K562 (cell line): Measurements from ENCODE around the gene C1orf198. TPM values are rescaled to one million over a fixed set of nuclear protein-coding genes. Genes with fewer than 3 reads are reported as not detected.

Experiments
- ATAC-seq: fragments of 200-7000 bp; cut with Tn5 transposase; 3 replicates; pipeline ENCODE4 v1.9.1; 2020; ENCODE audit warnings: moderate library complexity
- BruUV-seq: library from RNA; stranded (reverse); fragments of 400-500 nt; replicated peaks from 2 replicates; lab custom pipeline; 2021; lab: Mats Ljungman, UMichigan
- CTCF ChIA-PET: fragments of 300-600 bp; formaldehyde crosslinking; extraction: SDS; loops from one replicate; lab custom pipeline; 2021; ENCODE audit warnings: low intra/inter-chr PET ratio; lab: Yijun Ruan, JAX
- POLR2A ChIA-PET: fragments of 300-600, 350-650 bp; sonication (Branson Sonifier 250); formaldehyde crosslinking; extraction: SDS; loops from one replicate; lab custom pipeline; 2021; ENCODE audit warnings: antibody characterized with exemption, inconsistent platforms; lab: Yijun Ruan, JAX
- DNase-seq, 4 experiments: peaks; one replicate each; pipeline versions ENCODE4 v3.0.0 to v3.0.0-alpha.2; 2011 to 2018; ENCODE audit warnings: low spot score in 3 of 4, mixed read lengths in 3 of 4; ENCODE audit errors: extremely low read depth in 1 of 4
- FAIRE-seq: peaks from 2 replicates; lab custom pipeline; 2011; peaks lifted over from hg19 to GRCh38; lab: Jason Lieb, UNC
- H2AFZ ChIP-seq: 2 replicates; pipeline ENCODE4 v1.6.0; 2011; ENCODE audit warnings: low read depth, low read length, control low read depth, inconsistent platforms
- H3K27ac ChIP-seq: fragments of 200-600 bp; 3 replicates; pipeline ENCODE4 v1.8.0; 2011; ENCODE audit warnings: low read depth, mild to moderate bottlenecking, control low read depth, inconsistent platforms, low read length, moderate library complexity, mixed read lengths; ENCODE audit errors: extremely low read depth
- H3K27me3 ChIP-seq, 2 experiments: fragments of 300-600 bp in 1 of 2; 2 replicates in 1 of 2; 3 replicates in 1 of 2; pipeline versions ENCODE4 v1.6.0 to v1.8.0; 2011; ENCODE audit warnings: inconsistent platforms in 2 of 2, low read length in 2 of 2, mild to moderate bottlenecking in 1 of 2, mixed read lengths in 1 of 2, moderate library complexity in 1 of 2; ENCODE audit not compliant: control insufficient read depth in 2 of 2, insufficient read depth in 2 of 2
- H3K36me3 ChIP-seq: fragments of 300-600 bp; 3 replicates; pipeline ENCODE4 v1.8.0; 2011; ENCODE audit warnings: mild to moderate bottlenecking, low read length, inconsistent platforms; ENCODE audit not compliant: control insufficient read depth, insufficient read depth
- H3K4me1 ChIP-seq, 2 experiments: fragments of 200-600 bp in 1 of 2; replicated peaks in 1 of 2; 2 replicates in 1 of 2; 3 replicates in 1 of 2; pipeline versions ENCODE4 v1.5.1 to v1.8.0; 2011; ENCODE audit warnings: inconsistent platforms in 2 of 2, low read length in 2 of 2, mild to moderate bottlenecking in 1 of 2, mixed read lengths in 1 of 2, moderate library complexity in 1 of 2; ENCODE audit not compliant: control insufficient read depth in 2 of 2, insufficient read depth in 2 of 2
- H3K4me2 ChIP-seq: 2 replicates; pipeline ENCODE4 v1.6.1; 2011; ENCODE audit warnings: low read length, control low read depth, inconsistent platforms, mixed read lengths; ENCODE audit not compliant: insufficient read depth
- H3K4me3 ChIP-seq: fragments of 200-600 bp; sonication (generic), shearing (Covaris generic); 2 replicates; pipeline ENCODE4 v1.5.1; 2016; ENCODE audit warnings: control low read depth, inconsistent platforms
- H3K79me2 ChIP-seq: fragments of 200-600 bp; 3 replicates; pipeline ENCODE4 v1.8.0; 2011; ENCODE audit warnings: low read length, inconsistent platforms; ENCODE audit not compliant: control insufficient read depth, insufficient read depth
- H3K9ac ChIP-seq, 2 experiments: 2 replicates each; pipeline versions ENCODE4 v1.6.0 to v1.6.1; 2011; ENCODE audit warnings: low read depth in 2 of 2, low read length in 2 of 2, control low read depth in 1 of 2, inconsistent platforms in 1 of 2, mild to moderate bottlenecking in 1 of 2, mixed read lengths in 1 of 2; ENCODE audit not compliant: insufficient read depth in 1 of 2
- H3K9me1 ChIP-seq: one replicate; pipeline ENCODE4 v1.6.0; 2011; ENCODE audit warnings: inconsistent platforms, mild to moderate bottlenecking, low read length, moderate library complexity; ENCODE audit not compliant: control insufficient read depth, insufficient read depth
- H3K9me3 ChIP-seq: replicated peaks from 2 replicates; pipeline ENCODE4 v1.5.1; 2011; ENCODE audit warnings: low read depth, low read length, inconsistent platforms; ENCODE audit not compliant: control insufficient read depth, insufficient read depth
- H4K20me1 ChIP-seq: replicated peaks from 2 replicates; pipeline ENCODE4 v1.6.1; 2011; ENCODE audit warnings: low read length, inconsistent platforms, mixed read lengths; ENCODE audit not compliant: control insufficient read depth, insufficient read depth
- BRD4 ChIP-seq: fragments of 200-600 bp; sonication (generic); IDR thresholded peaks from 2 replicates; pipeline ENCODE4 v1.6.1; 2017; ENCODE audit warnings: inconsistent platforms
- C11orf30 ChIP-seq: fragments of 450-650 bp; IDR thresholded peaks from 2 replicates; pipeline ENCODE4 v1.6.1; 2016; ENCODE audit warnings: low read depth, mild to moderate bottlenecking
- CLOCK ChIP-seq: fragments of 250-450 bp; sonication (Bioruptor Pico); IDR thresholded peaks from 2 replicates; pipeline ENCODE4 v1.4.0; 2020; ENCODE audit warnings: mild to moderate bottlenecking, moderate library complexity, borderline replicate concordance
- GATAD2A ChIP-seq: fragments of 450-650 bp; IDR thresholded peaks from 2 replicates; pipeline ENCODE4 v1.6.1; 2017
- GTF2F1 ChIP-seq: IDR thresholded peaks from 2 replicates; pipeline ENCODE4 v1.6.1; 2011; ENCODE audit warnings: low read depth, low read length, improper control_type of control experiment
- HDAC2 ChIP-seq: fragments of 450-650 bp; IDR thresholded peaks from 2 replicates; pipeline ENCODE4 v1.6.1; 2016; ENCODE audit warnings: mild to moderate bottlenecking
- MAFF ChIP-seq: IDR thresholded peaks from 2 replicates; pipeline ENCODE4 v1.6.1; 2012; ENCODE audit warnings: low read length, improper control_type of control experiment
- MAFG ChIP-seq: fragments of 450-650 bp; conservative IDR thresholded peaks from 2 replicates; pipeline ENCODE4 v1.6.1; 2016; ENCODE audit warnings: missing genetic modification characterization, missing compliant biosample characterization
- MAFK ChIP-seq: IDR thresholded peaks from 2 replicates; pipeline ENCODE4 v1.6.1; 2011; ENCODE audit warnings: low read length, improper control_type of control experiment
- NFE2L1 ChIP-seq: fragments of 450-650 bp; IDR thresholded peaks from 2 replicates; pipeline ENCODE4 v1.6.1; 2016; ENCODE audit warnings: missing genetic modification characterization, low read depth, mild to moderate bottlenecking, missing compliant biosample characterization, moderate library complexity, borderline replicate concordance
- RUNX1 ChIP-seq: sonication (generic); IDR thresholded peaks from 2 replicates; pipeline ENCODE4 v1.6.1; 2016; ENCODE audit warnings: antibody characterized with exemption, low read depth
- SREBF2 ChIP-seq: sonication (generic); formaldehyde crosslinking; IDR thresholded peaks from 2 replicates; pipeline ENCODE4 v1.4.0; 2020; ENCODE audit warnings: mild to moderate bottlenecking, missing genetic modification reagents
- TEAD2 ChIP-seq: fragments of 450-650 bp; IDR thresholded peaks from 2 replicates; pipeline ENCODE4 v1.6.1; 2016; ENCODE audit warnings: missing genetic modification characterization, control low read depth, missing compliant biosample characterization
- THRA ChIP-seq: fragments of 450-650 bp; IDR thresholded peaks from 2 replicates; pipeline ENCODE4 v1.6.1; 2017; ENCODE audit warnings: mild to moderate bottlenecking, moderate library complexity
- WHSC1 ChIP-seq: IDR thresholded peaks from one replicate; pipeline ENCODE4 v1.6.1; 2012; ENCODE audit warnings: low read length, control low read depth, inconsistent platforms
- ZFP36 ChIP-seq: fragments of 150-350 bp; IDR thresholded peaks from 2 replicates; pipeline ENCODE4 v1.6.1; 2018; ENCODE audit warnings: low read length, low read depth; ENCODE audit not compliant: partially characterized antibody
- ZNF316 ChIP-seq: fragments of 450-650 bp; IDR thresholded peaks from 2 replicates; pipeline ENCODE4 v1.6.1; 2016
- ZNF764 ChIP-seq: fragments of 250-450 bp; sonication (Bioruptor Pico); IDR thresholded peaks from 2 replicates; pipeline ENCODE4 v1.4.0; 2020; ENCODE audit warnings: low read depth, mild to moderate bottlenecking, moderate library complexity
- WGBS: fragments of 100-300 bp; shearing (Covaris generic); methylation state at CpG from one replicate; pipeline ENCODE4 v1.1.6; 2016; ENCODE audit warnings: low coverage, mixed read lengths; ENCODE audit not compliant: insufficient coverage; ENCODE audit errors: missing lambda C conversion rate; 5-methylcytosine and 5-hydroxymethylcytosine counted together
- in situ Hi-C: fragments of 300-500 bp; cut with MboI; formaldehyde crosslinking; loops from 4 replicates; pipeline ENCODE4 v1.15.0; 2018; ENCODE audit warnings: inconsistent platforms, mixed read lengths
- intact Hi-C: fragments of 100-400 bp; cut with micrococcal nuclease; formaldehyde crosslinking; loops from 2 replicates; pipeline ENCODE4 v1.14.2; 2022
- polyA plus RNA-seq, 8 experiments: library from polyadenylated mRNA; depleted of rRNA in 4 of 8; stranded (reverse) in 5 of 8; unstranded in 3 of 8; fragments of >200 nt; fragmentation: Nextera tagmentation in 2 of 8; fragmentation: Illumina TruSeq in 1 of 8; extraction: Ambion mirVana in 2 of 8; extraction: Trizol in 1 of 8; gene quantifications; 2 replicates each; pipeline versions ENCODE4 v1.2.1 to v1.2.3, GENCODE V29; 2011 to 2014; ENCODE audit warnings: inconsistent platforms in 1 of 8, missing spikeins in 1 of 8
- total RNA-seq, 7 experiments: library from RNA; depleted of rRNA in 6 of 7; stranded (reverse); fragments of >200 nt in 6 of 7; fragmentation: Illumina TruSeq in 2 of 7; extraction: Trizol in 2 of 7; gene quantifications; 2 replicates each; pipeline versions ENCODE4 v1.2.1 to v1.2.3, GENCODE V29; 2011 to 2021; ENCODE audit warnings: low replicate concordance in 1 of 7

Gene C1orf198
- total and polyA plus RNA-seq, 9 of the 15 experiments (the other 6 are each of a cell fraction or from before 2014, with no cell fraction given), result 2.0 to 15.1 (median 10.4) TPM

GRCh38 chr1:230877924-230878590 is 9.7 kb upstream of the C1orf198 start:
- ChIA-PET POLR2A (interaction anchor here (1.0 to 1.8 kb wide), 2 partner anchors 9 to 14 kb away, joined by 3 to 6 read pairs; no protein-coding TSS in a partner anchor), CTCF (no interaction called here)
- Histone ChIP-seq H3K9me1 (no peaks in the 10 kb centered on the region), H3K27me3 (peaks cover 56 to 61% of the 10 kb centered on the region in 2 experiments), H3K79me2 (no peaks in the 10 kb centered on the region), H3K4me2 (no peak overlapping the region), H3K4me1 (peaks cover 0 to 11% of the 10 kb centered on the region in 2 experiments; a peak in 2 of 5 replicates), H3K4me3 (no peak overlapping the region), H3K9me3 (no peaks in the 10 kb centered on the region), H3K9ac (no peak overlapping the region), H3K27ac (no peak overlapping the region), H4K20me1 (peaks cover 11% of the 10 kb centered on the region; the same call in 1 of the 2 replicates), H3K36me3 (no peaks in the 10 kb centered on the region), H2AFZ (no peak overlapping the region)
- ATAC-seq (no peak), DNase-seq (no peak), FAIRE-seq (no peak)
- in situ Hi-C loops (no loop called here), intact Hi-C loops (no loop called here)
- 8% methylated on average over 4 of the region's 4 CpGs for WGBS
- no TSS peak for BruUV-seq
- no peak for TF ChIP-seq BRD4
- peak; percentile 56 for TF ChIP-seq C11orf30
- no peak for TF ChIP-seq CLOCK (CRISPR knock-in tag)
- peak; percentile 47 for TF ChIP-seq MAFF
- TF ChIP-seq ZNF316, result peak; percentile 72
- TF ChIP-seq HDAC2, result no peak
- no peak for TF ChIP-seq THRA
- TF ChIP-seq MAFG (tag), result 0 out of 2 replicates have a peak, but pooled peaks have one; percentile 14
- no peak for TF ChIP-seq SREBF2 (CRISPR knock-in tag)
- peak; percentile 96 for TF ChIP-seq ZFP36
- no peak for TF ChIP-seq WHSC1
- TF ChIP-seq TEAD2 (tag), result no peak
- TF ChIP-seq ZNF764 (CRISPR knock-in tag), result no peak
- TF ChIP-seq RUNX1, result no peak
- TF ChIP-seq MAFK, result peak; percentile 24; the same call in 1 of the 2 replicates
- no peak for TF ChIP-seq GTF2F1
- no peak for TF ChIP-seq GATAD2A
- no peak for TF ChIP-seq NFE2L1 (tag)
